ENCODE data around the gene PCYOX1L. TPM values are rescaled to one million over a fixed set of nuclear protein-coding genes. Genes with fewer than 3 reads are reported as not detected.

Gene PCYOX1L
- total RNA-seq, 1 experiment from 2014 or later, result 15.9 TPM

GRCh38 chr5:149309354-149309753 is 48.5 kb upstream of the PCYOX1L start:
- H3K9me3 ChIP-seq (ENCODE audit: control insufficient read depth in 1 of 2, insufficient read depth in 1 of 2, low read depth in 1 of 2, low read length in 2 of 2), result no peaks in the 10 kb centered on the region
- H3K27ac ChIP-seq (ENCODE audit: low read depth, low read length), result no peak overlapping the region
- BruUV-seq (replicated peaks), result no TSS peak
- H3K36me3 ChIP-seq (ENCODE audit: control insufficient read depth in 1 of 2, insufficient read depth in 2 of 2, low read length in 2 of 2), result no peaks in the 10 kb centered on the region
- ChIA-PET CTCF (interaction anchor here (0.7 kb wide), 1 partner anchor 59 kb away, joined by 3 read pairs; no protein-coding TSS in a partner anchor), POLR2A (no interaction called here), RAD21 (ENCODE audit: low non-redundant PET in 1 of 2, low total read pairs in 2 of 2, uncharacterized antibody in 2 of 2, unreplicated experiment in 2 of 2) (no interaction called here)
- ATAC-seq, result no peak
- no peak overlapping the region for H3K9ac ChIP-seq (ENCODE audit: low read length)
- no peak for DNase-seq (ENCODE audit: low read depth, low spot score)
- H3K79me2 ChIP-seq (ENCODE audit: insufficient read depth, low read length), result no peaks in the 10 kb centered on the region
- H3K9me2 ChIP-seq (ENCODE audit: insufficient read depth), result no peaks in the 10 kb centered on the region
- no peaks in the 10 kb centered on the region for H4K20me1 ChIP-seq (ENCODE audit: insufficient read depth)
- no peaks in the 10 kb centered on the region for H3K27me3 ChIP-seq (ENCODE audit: insufficient read depth, low read length)
- no peak overlapping the region for H3K4me3 ChIP-seq (replicated peaks in 1 of 2; ENCODE audit: low read depth in 1 of 2, low read length in 2 of 2)
- H3K4me1 ChIP-seq (ENCODE audit: control insufficient read depth in 1 of 2, insufficient read depth in 2 of 2, low read length in 2 of 2), result no peaks in the 10 kb centered on the region
- TF ChIP-seq FOSL1 (IDR thresholded peaks at IDR 0.05; ENCODE audit: low read depth) (no peak), CBX3 (IDR thresholded peaks at IDR 0.05; ENCODE audit: low read depth) (no peak), ZNF274 (IDR thresholded peaks at IDR 0.05; ENCODE audit: low read depth, low read length) (no peak), SIN3A (IDR thresholded peaks at IDR 0.05; ENCODE audit: low read depth) (no peak), ZBTB33 (IDR thresholded peaks at IDR 0.05; ENCODE audit: extremely low read depth, insufficient replicate concordance, low read length) (no peak), EGR1 (IDR thresholded peaks at IDR 0.05; ENCODE audit: low read depth) (no peak), EZH2phosphoT487 (IDR thresholded peaks at IDR 0.05; ENCODE audit: borderline replicate concordance) (no peak), POLR2A (IDR thresholded peaks at IDR 0.05; ENCODE audit: borderline replicate concordance, extremely low read depth, insufficient read depth, insufficient read length) (no peak), CEBPB (IDR thresholded peaks at IDR 0.05; ENCODE audit: low read depth) (no peak), YY1 (IDR thresholded peaks at IDR 0.05; ENCODE audit: extremely low read depth, insufficient replicate concordance, low read depth, low read length) (no peak), POLR2AphosphoS5 (IDR thresholded peaks at IDR 0.05; ENCODE audit: low read depth, low read length) (no peak), CTCF (IDR thresholded peaks at IDR 0.05 in 2 of 3, conservative IDR thresholded peaks at IDR 0.05 in 1 of 3; ENCODE audit: borderline replicate concordance in 1 of 3, insufficient read depth in 1 of 3, low read depth in 2 of 3, low read length in 2 of 3) (no peak), ZFX (IDR thresholded peaks at IDR 0.05) (no peak), SRF (IDR thresholded peaks at IDR 0.05; ENCODE audit: low read depth) (no peak), MAX (IDR thresholded peaks at IDR 0.05) (no peak), ATF3 (IDR thresholded peaks at IDR 0.05) (no peak)
- H2AFZ ChIP-seq (ENCODE audit: low read depth, low read length, poor library complexity, severe bottlenecking), result no peak overlapping the region
- intact Hi-C loops (cut with micrococcal nuclease), result no loop called here
- no peak overlapping the region for H3K4me2 ChIP-seq (ENCODE audit: low read length)
